Measurements from ENCODE around the gene SCLY. TPM values are rescaled to one million over a fixed set of nuclear protein-coding genes. Genes with fewer than 3 reads are reported as not detected.

Gene SCLY
- total and polyA plus RNA-seq, 2 of the 8 experiments (the other 6 are each of a cell fraction or from before 2014, with no cell fraction given), result 79.0 to 79.5 TPM

GRCh38 chr2:238119756-238120462, 59.1 kb downstream of the SCLY start (continued):
- TF ChIP-seq, protein P1, sequence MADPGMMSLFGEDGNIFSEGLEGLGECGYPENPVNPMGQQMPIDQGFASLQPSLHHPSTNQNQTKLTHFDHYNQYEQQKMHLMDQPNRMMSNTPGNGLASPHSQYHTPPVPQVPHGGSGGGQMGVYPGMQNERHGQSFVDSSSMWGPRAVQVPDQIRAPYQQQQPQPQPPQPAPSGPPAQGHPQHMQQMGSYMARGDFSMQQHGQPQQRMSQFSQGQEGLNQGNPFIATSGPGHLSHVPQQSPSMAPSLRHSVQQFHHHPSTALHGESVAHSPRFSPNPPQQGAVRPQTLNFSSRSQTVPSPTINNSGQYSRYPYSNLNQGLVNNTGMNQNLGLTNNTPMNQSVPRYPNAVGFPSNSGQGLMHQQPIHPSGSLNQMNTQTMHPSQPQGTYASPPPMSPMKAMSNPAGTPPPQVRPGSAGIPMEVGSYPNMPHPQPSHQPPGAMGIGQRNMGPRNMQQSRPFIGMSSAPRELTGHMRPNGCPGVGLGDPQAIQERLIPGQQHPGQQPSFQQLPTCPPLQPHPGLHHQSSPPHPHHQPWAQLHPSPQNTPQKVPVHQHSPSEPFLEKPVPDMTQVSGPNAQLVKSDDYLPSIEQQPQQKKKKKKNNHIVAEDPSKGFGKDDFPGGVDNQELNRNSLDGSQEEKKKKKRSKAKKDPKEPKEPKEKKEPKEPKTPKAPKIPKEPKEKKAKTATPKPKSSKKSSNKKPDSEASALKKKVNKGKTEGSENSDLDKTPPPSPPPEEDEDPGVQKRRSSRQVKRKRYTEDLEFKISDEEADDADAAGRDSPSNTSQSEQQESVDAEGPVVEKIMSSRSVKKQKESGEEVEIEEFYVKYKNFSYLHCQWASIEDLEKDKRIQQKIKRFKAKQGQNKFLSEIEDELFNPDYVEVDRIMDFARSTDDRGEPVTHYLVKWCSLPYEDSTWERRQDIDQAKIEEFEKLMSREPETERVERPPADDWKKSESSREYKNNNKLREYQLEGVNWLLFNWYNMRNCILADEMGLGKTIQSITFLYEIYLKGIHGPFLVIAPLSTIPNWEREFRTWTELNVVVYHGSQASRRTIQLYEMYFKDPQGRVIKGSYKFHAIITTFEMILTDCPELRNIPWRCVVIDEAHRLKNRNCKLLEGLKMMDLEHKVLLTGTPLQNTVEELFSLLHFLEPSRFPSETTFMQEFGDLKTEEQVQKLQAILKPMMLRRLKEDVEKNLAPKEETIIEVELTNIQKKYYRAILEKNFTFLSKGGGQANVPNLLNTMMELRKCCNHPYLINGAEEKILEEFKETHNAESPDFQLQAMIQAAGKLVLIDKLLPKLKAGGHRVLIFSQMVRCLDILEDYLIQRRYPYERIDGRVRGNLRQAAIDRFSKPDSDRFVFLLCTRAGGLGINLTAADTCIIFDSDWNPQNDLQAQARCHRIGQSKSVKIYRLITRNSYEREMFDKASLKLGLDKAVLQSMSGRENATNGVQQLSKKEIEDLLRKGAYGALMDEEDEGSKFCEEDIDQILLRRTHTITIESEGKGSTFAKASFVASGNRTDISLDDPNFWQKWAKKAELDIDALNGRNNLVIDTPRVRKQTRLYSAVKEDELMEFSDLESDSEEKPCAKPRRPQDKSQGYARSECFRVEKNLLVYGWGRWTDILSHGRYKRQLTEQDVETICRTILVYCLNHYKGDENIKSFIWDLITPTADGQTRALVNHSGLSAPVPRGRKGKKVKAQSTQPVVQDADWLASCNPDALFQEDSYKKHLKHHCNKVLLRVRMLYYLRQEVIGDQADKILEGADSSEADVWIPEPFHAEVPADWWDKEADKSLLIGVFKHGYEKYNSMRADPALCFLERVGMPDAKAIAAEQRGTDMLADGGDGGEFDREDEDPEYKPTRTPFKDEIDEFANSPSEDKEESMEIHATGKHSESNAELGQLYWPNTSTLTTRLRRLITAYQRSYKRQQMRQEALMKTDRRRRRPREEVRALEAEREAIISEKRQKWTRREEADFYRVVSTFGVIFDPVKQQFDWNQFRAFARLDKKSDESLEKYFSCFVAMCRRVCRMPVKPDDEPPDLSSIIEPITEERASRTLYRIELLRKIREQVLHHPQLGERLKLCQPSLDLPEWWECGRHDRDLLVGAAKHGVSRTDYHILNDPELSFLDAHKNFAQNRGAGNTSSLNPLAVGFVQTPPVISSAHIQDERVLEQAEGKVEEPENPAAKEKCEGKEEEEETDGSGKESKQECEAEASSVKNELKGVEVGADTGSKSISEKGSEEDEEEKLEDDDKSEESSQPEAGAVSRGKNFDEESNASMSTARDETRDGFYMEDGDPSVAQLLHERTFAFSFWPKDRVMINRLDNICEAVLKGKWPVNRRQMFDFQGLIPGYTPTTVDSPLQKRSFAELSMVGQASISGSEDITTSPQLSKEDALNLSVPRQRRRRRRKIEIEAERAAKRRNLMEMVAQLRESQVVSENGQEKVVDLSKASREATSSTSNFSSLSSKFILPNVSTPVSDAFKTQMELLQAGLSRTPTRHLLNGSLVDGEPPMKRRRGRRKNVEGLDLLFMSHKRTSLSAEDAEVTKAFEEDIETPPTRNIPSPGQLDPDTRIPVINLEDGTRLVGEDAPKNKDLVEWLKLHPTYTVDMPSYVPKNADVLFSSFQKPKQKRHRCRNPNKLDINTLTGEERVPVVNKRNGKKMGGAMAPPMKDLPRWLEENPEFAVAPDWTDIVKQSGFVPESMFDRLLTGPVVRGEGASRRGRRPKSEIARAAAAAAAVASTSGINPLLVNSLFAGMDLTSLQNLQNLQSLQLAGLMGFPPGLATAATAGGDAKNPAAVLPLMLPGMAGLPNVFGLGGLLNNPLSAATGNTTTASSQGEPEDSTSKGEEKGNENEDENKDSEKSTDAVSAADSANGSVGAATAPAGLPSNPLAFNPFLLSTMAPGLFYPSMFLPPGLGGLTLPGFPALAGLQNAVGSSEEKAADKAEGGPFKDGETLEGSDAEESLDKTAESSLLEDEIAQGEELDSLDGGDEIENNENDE (IDR thresholded peaks at IDR 0.05; ENCODE audit: insufficient replicate concordance, low read length), result no peak
- TF ChIP-seq ATF2 (IDR thresholded peaks at IDR 0.05; ENCODE audit: low read length) (no peak), KDM4A (IDR thresholded peaks at IDR 0.05; ENCODE audit: low read depth, low read length, severe bottlenecking) (no peak), CHD1 (IDR thresholded peaks at IDR 0.05; ENCODE audit: low read depth, low read length) (no peak), SRF (IDR thresholded peaks at IDR 0.05; ENCODE audit: low read depth, low read length) (no peak), ZNF274 (IDR thresholded peaks at IDR 0.05; ENCODE audit: borderline replicate concordance, extremely low read depth, low read length) (no peak), KDM5A (IDR thresholded peaks at IDR 0.05; ENCODE audit: low read length) (no peak), MAFK (IDR thresholded peaks at IDR 0.05; ENCODE audit: low read depth, low read length) (no peak)
